NT2/D1 (cell line): Measurements from ENCODE around the gene KRT4.
"Not testable (repeated sequence)": the region's sequence is repeated elsewhere in the genome, so short reads cannot be mapped to it uniquely, and the experiment has no call there.

Experiments
- DNase-seq: peaks from one replicate; pipeline ENCODE4 v3.0.0-alpha.2; 2011; ENCODE audit warnings: low read depth, low spot score
- H3K27me3 ChIP-seq: 2 replicates; pipeline ENCODE4 v1.6.0; 2011; ENCODE audit warnings: mild to moderate bottlenecking; ENCODE audit not compliant: insufficient read length, insufficient read depth
- H3K36me3 ChIP-seq: 2 replicates; pipeline ENCODE4 v1.6.1; 2011; ENCODE audit warnings: mild to moderate bottlenecking, low read length, mixed read lengths; ENCODE audit not compliant: insufficient read depth, insufficient read length
- H3K4me1 ChIP-seq: 2 replicates; pipeline ENCODE4 v1.5.1; 2011; ENCODE audit not compliant: insufficient read depth, insufficient read length
- H3K4me3 ChIP-seq: 2 replicates; pipeline ENCODE4 v1.5.1; 2011; ENCODE audit warnings: low read depth; ENCODE audit not compliant: insufficient read length
- H3K9ac ChIP-seq: 2 replicates; pipeline ENCODE4 v1.6.0; 2011; ENCODE audit warnings: low read depth; ENCODE audit not compliant: insufficient read length
- H3K9me3 ChIP-seq: 2 replicates; pipeline ENCODE4 v1.5.1; 2011; ENCODE audit warnings: mild to moderate bottlenecking, low read length; ENCODE audit not compliant: insufficient read depth
- SUZ12 ChIP-seq: IDR thresholded peaks from 2 replicates; pipeline ENCODE4 v1.6.1; 2011; ENCODE audit not compliant: insufficient read length, insufficient read depth; ENCODE audit errors: extremely low read depth
- YY1 ChIP-seq: IDR thresholded peaks from 2 replicates; pipeline ENCODE4 v1.6.1; 2011; ENCODE audit not compliant: insufficient read length, insufficient read depth
- ZNF274 ChIP-seq: IDR thresholded peaks from 2 replicates; pipeline ENCODE4 v1.6.1; 2011; ENCODE audit warnings: mild to moderate bottlenecking, low read depth, low read length

The KRT4 gene

GRCh38 chr12:52763036-52763659 lies 50.8 kb downstream of the KRT4 start:
- TF ChIP-seq ZNF274, result no peak
- TF ChIP-seq YY1, result no peak
- Histone ChIP-seq H3K36me3 (no peaks in the 10 kb centered on the region), H3K9me3 (peaks cover 25% of the 10 kb centered on the region; the same call in 1 of the 2 replicates), H3K4me1 (no peaks in the 10 kb centered on the region), H3K27me3 (peaks cover 10% of the 10 kb centered on the region), H3K9ac (no peak overlapping the region), H3K4me3 (no peak overlapping the region)
- DNase-seq, result no peak

GRCh38 chr12:52761802-52762201 lies 52.1 kb downstream of the KRT4 start:
- TF ChIP-seq SUZ12 (no peak), YY1 (no peak), ZNF274 (no peak)
- Histone ChIP-seq H3K9ac (no peak overlapping the region), H3K9me3 (peaks cover 25% of the 10 kb centered on the region; the same call in 1 of the 2 replicates), H3K4me3 (no peak overlapping the region), H3K4me1 (no peaks in the 10 kb centered on the region), H3K36me3 (no peaks in the 10 kb centered on the region), H3K27me3 (peaks cover 23% of the 10 kb centered on the region)
- no peak for DNase-seq

GRCh38 chr12:52761218-52761617 lies 52.7 kb downstream of the KRT4 start:
- DNase-seq, H3K4me3 ChIP-seq, H3K9ac ChIP-seq, H3K4me1 ChIP-seq, H3K36me3 ChIP-seq: not testable (repeated sequence)
- H3K27me3 ChIP-seq, result peaks cover 29% of the 10 kb centered on the region
- H3K9me3 ChIP-seq, result peaks cover 25% of the 10 kb centered on the region; the same call in 1 of the 2 replicates

GRCh38 chr12:52760623-52761022 lies 53.3 kb downstream of the KRT4 start:
- Histone ChIP-seq H3K36me3 (no peaks in the 10 kb centered on the region), H3K27me3 (peaks cover 30% of the 10 kb centered on the region), H3K9ac (no peak overlapping the region), H3K4me1 (no peaks in the 10 kb centered on the region), H3K9me3 (peaks cover 25% of the 10 kb centered on the region; the same call in 1 of the 2 replicates), H3K4me3 (no peak overlapping the region)
- DNase-seq, result no peak
- no peak for TF ChIP-seq ZNF274
- no peak for TF ChIP-seq SUZ12
- TF ChIP-seq YY1, result no peak

- no peak for DNase-seq
- peaks cover 25% of the 10 kb centered on the region; the same call in 1 of the 2 replicates for H3K9me3 ChIP-seq
- H3K9ac ChIP-seq, result no peak overlapping the region
- no peaks in the 10 kb centered on the region for H3K4me1 ChIP-seq
- H3K4me3 ChIP-seq, result no peak overlapping the region
- TF ChIP-seq YY1, result no peak
- TF ChIP-seq SUZ12, result no peak
- TF ChIP-seq ZNF274, result no peak
- H3K36me3 ChIP-seq, result no peaks in the 10 kb centered on the region
- H3K27me3 ChIP-seq, result peaks cover 37% of the 10 kb centered on the region
Observed at GRCh38 chr12:52759695-52760094, 54.2 kb downstream of the KRT4 start.

- peaks cover 25% of the 10 kb centered on the region; the same call in 1 of the 2 replicates for H3K9me3 ChIP-seq
- no peaks in the 10 kb centered on the region for H3K36me3 ChIP-seq
- TF ChIP-seq ZNF274 (no peak), YY1 (no peak), SUZ12 (no peak)
- DNase-seq, result no peak
- no peaks in the 10 kb centered on the region for H3K4me1 ChIP-seq
- H3K4me3 ChIP-seq, result no peak overlapping the region
- no peak overlapping the region for H3K9ac ChIP-seq
- H3K27me3 ChIP-seq, result peaks cover 38% of the 10 kb centered on the region
Observed at GRCh38 chr12:52759218-52759617, 54.7 kb downstream of the KRT4 start.

- Histone ChIP-seq H3K4me3 (no peak overlapping the region), H3K4me1 (no peaks in the 10 kb centered on the region), H3K9me3 (peaks cover 25% of the 10 kb centered on the region; the same call in 1 of the 2 replicates), H3K27me3 (peaks cover 45% of the 10 kb centered on the region), H3K36me3 (no peaks in the 10 kb centered on the region), H3K9ac (no peak overlapping the region)
- TF ChIP-seq YY1 (no peak), ZNF274 (no peak), SUZ12 (no peak)
- no peak for DNase-seq
Observed at GRCh38 chr12:52757449-52758176, 56.3 kb downstream of the KRT4 start.
